Measurements from ENCODE around the gene FAM210A.
"Not testable (repeated sequence)": the region's sequence is repeated elsewhere in the genome, so short reads cannot be mapped to it uniquely, and the experiment has no call there.

FAM210A gene

GRCh38 chr18:13696961-13697360 is 29.4 kb downstream of the FAM210A start:
- DNase-seq, result no peak

GRCh38 chr18:13695337-13695736 is 31.0 kb downstream of the FAM210A start:
- DNase-seq, result not testable (repeated sequence)

GRCh38 chr18:13690060-13690459 is 36.3 kb downstream of the FAM210A start:
- DNase-seq, result not testable (repeated sequence)

- DNase-seq, result no peak
Observed at GRCh38 chr18:13688191-13689136, 37.9 kb downstream of the FAM210A start.

GRCh38 chr18:13684546-13684945 is 41.8 kb downstream of the FAM210A start:
- DNase-seq, result no peak

- DNase-seq, result no peak
Observed at GRCh38 chr18:13681701-13682100, 44.7 kb downstream of the FAM210A start.

GRCh38 chr18:13680612-13681011 is 45.7 kb downstream of the FAM210A start:
- no peak for DNase-seq

- DNase-seq, result not testable (repeated sequence)
Observed at GRCh38 chr18:13677350-13677749, 49.0 kb downstream of the FAM210A start.

- no peak for DNase-seq
Observed at GRCh38 chr18:13676471-13676870, 49.9 kb downstream of the FAM210A start.

GRCh38 chr18:13672657-13673056 is 53.7 kb downstream of the FAM210A start:
- DNase-seq, result no peak

GRCh38 chr18:13661779-13662256 is 64.5 kb downstream of the FAM210A start:
- DNase-seq, result no peak

- DNase-seq, result no peak
Observed at GRCh38 chr18:13661051-13661778, 65.1 kb downstream of the FAM210A start.

- no peak for DNase-seq
Observed at GRCh38 chr18:13660510-13660909, 65.8 kb downstream of the FAM210A start.

GRCh38 chr18:13658436-13659204 is 67.7 kb downstream of the FAM210A start:
- DNase-seq, result no peak

GRCh38 chr18:13657974-13658373 is 68.4 kb downstream of the FAM210A start:
- no peak for DNase-seq

GRCh38 chr18:13653746-13654433 is 72.5 kb downstream of the FAM210A start:
- DNase-seq, result no peak

- DNase-seq, result no peak
Observed at GRCh38 chr18:13649397-13650390, 76.7 kb downstream of the FAM210A start.

GRCh38 chr18:13647761-13648160 is 78.6 kb downstream of the FAM210A start:
- DNase-seq, result no peak

- DNase-seq, result no peak
Observed at GRCh38 chr18:13646633-13647032, 79.7 kb downstream of the FAM210A start.

- no peak for DNase-seq
Observed at GRCh38 chr18:13645093-13645492, 81.3 kb downstream of the FAM210A start.

- DNase-seq, result no peak
Observed at GRCh38 chr18:13643261-13643751, 83.1 kb downstream of the FAM210A start.
